HepG2 (cell line): ENCODE data around the gene IGFBP7. TPM values are rescaled to one million over a fixed set of nuclear protein-coding genes. Genes with fewer than 3 reads are reported as not detected.

Experiments used
- BCL6 ChIP-seq: IDR thresholded peaks from 2 replicates; pipeline ENCODE4 v1.6.1; 2016; ENCODE audit warnings: missing genetic modification reagents, missing compliant biosample characterization
- ELF3 ChIP-seq: IDR thresholded peaks from 2 replicates; pipeline ENCODE4 v1.6.1; 2016; ENCODE audit warnings: missing genetic modification reagents, missing compliant biosample characterization
- FOSL2 ChIP-seq: sonication (generic); formaldehyde crosslinking; IDR thresholded peaks from 2 replicates; pipeline ENCODE4 v1.4.0; 2020; ENCODE audit warnings: missing genetic modification reagents
- HMGXB4 ChIP-seq, 2 experiments: sonication (generic) in 1 of 2; formaldehyde crosslinking in 1 of 2; IDR thresholded peaks; 2 replicates each; pipeline versions ENCODE4 v1.4.0 to v1.6.1; 2018 to 2020; ENCODE audit warnings: missing genetic modification reagents in 2 of 2, borderline replicate concordance in 1 of 2, low read depth in 1 of 2, mild to moderate bottlenecking in 1 of 2, missing biosample characterization in 1 of 2
- KDM2A ChIP-seq: sonication (generic); formaldehyde crosslinking; IDR thresholded peaks from 2 replicates; pipeline ENCODE4 v1.4.0; 2020; ENCODE audit warnings: low read depth, missing genetic modification reagents, borderline replicate concordance
- MAFG ChIP-seq: sonication (generic); formaldehyde crosslinking; IDR thresholded peaks from 2 replicates; pipeline ENCODE4 v1.5.1; 2020; ENCODE audit warnings: mild to moderate bottlenecking, missing genetic modification reagents
- MBD4 ChIP-seq: IDR thresholded peaks from 2 replicates; pipeline ENCODE4 v1.6.1; 2012; ENCODE audit warnings: low read length, inconsistent platforms, borderline replicate concordance
- NCOR1 ChIP-seq: fragments of 200-600 bp; sonication (generic); IDR thresholded peaks from 2 replicates; pipeline ENCODE4 v1.7.0; 2017; ENCODE audit warnings: antibody characterized with exemption, low read length, borderline replicate concordance
- SIX1 ChIP-seq: sonication (generic); formaldehyde crosslinking; IDR thresholded peaks from 2 replicates; pipeline ENCODE4 v1.4.0; 2020; ENCODE audit warnings: missing genetic modification reagents, borderline replicate concordance
- SPEN ChIP-seq: sonication (generic); formaldehyde crosslinking; IDR thresholded peaks from 2 replicates; pipeline ENCODE4 v1.5.1; 2020; ENCODE audit warnings: low read depth, mild to moderate bottlenecking, missing genetic modification reagents
- STAT6 ChIP-seq: sonication (generic); formaldehyde crosslinking; IDR thresholded peaks from 2 replicates; pipeline ENCODE4 v1.4.0; 2020; ENCODE audit warnings: missing genetic modification reagents, mild to moderate bottlenecking, borderline replicate concordance
- TBX3 ChIP-seq: fragments of 450-650 bp; IDR thresholded peaks from 2 replicates; pipeline ENCODE4 v1.6.1; 2017; ENCODE audit warnings: antibody characterized with exemption, mild to moderate bottlenecking, inconsistent platforms, borderline replicate concordance
- ZFX ChIP-seq: sonication (generic); formaldehyde crosslinking; IDR thresholded peaks from 2 replicates; pipeline ENCODE4 v1.4.0; 2020; ENCODE audit warnings: mild to moderate bottlenecking, low read depth, missing genetic modification reagents, moderate library complexity
- ZNF12 ChIP-seq: sonication (generic); formaldehyde crosslinking; IDR thresholded peaks from 2 replicates; pipeline ENCODE4 v1.5.0; 2020; ENCODE audit warnings: missing genetic modification reagents
- ZNF180 ChIP-seq: sonication (generic); formaldehyde crosslinking; IDR thresholded peaks from 2 replicates; pipeline ENCODE4 v1.4.0; 2020; ENCODE audit warnings: low read depth, missing genetic modification reagents, borderline replicate concordance
- ZNF274 ChIP-seq: sonication (generic); formaldehyde crosslinking; IDR thresholded peaks from 2 replicates; pipeline ENCODE4 v1.5.1; 2020; ENCODE audit warnings: mild to moderate bottlenecking, missing genetic modification reagents
- ZNF350 ChIP-seq: sonication (generic); formaldehyde crosslinking; IDR thresholded peaks from 2 replicates; pipeline ENCODE4 v1.4.0; 2020; ENCODE audit warnings: mild to moderate bottlenecking, low read depth, missing genetic modification reagents, borderline replicate concordance
- ZNF598 ChIP-seq: sonication (generic); formaldehyde crosslinking; IDR thresholded peaks from 2 replicates; pipeline ENCODE4 v1.5.1; 2020; ENCODE audit warnings: mild to moderate bottlenecking, missing genetic modification reagents, borderline replicate concordance
- ZNF772 ChIP-seq: sonication (generic); formaldehyde crosslinking; IDR thresholded peaks from 2 replicates; pipeline ENCODE4 v1.5.0; 2020; ENCODE audit warnings: mild to moderate bottlenecking, missing genetic modification reagents
- ZNF784 ChIP-seq: sonication (generic); formaldehyde crosslinking; IDR thresholded peaks from 2 replicates; pipeline ENCODE4 v1.5.1; 2020; ENCODE audit warnings: missing genetic modification reagents, mild to moderate bottlenecking, borderline replicate concordance
- ZNF788 ChIP-seq: sonication (generic); formaldehyde crosslinking; IDR thresholded peaks from 2 replicates; pipeline ENCODE4 v1.5.0; 2020; ENCODE audit warnings: mild to moderate bottlenecking, missing genetic modification reagents, borderline replicate concordance
- ZNF883 ChIP-seq: sonication (generic); formaldehyde crosslinking; IDR thresholded peaks from 2 replicates; pipeline ENCODE4 v1.5.1; 2020; ENCODE audit warnings: mild to moderate bottlenecking, missing genetic modification reagents; ENCODE audit errors: not compliant biosample characterization
- polyA plus RNA-seq, 8 experiments: library from polyadenylated mRNA; depleted of rRNA in 3 of 8; stranded (reverse) in 7 of 8; unstranded in 1 of 8; fragments of >200 nt; fragmentation: Illumina TruSeq in 4 of 8; extraction: Trizol in 4 of 8; gene quantifications; 2 replicates each; pipeline versions ENCODE4 v1.2.1 to v1.2.3, GENCODE V29; 2011 to 2016; ENCODE audit warnings: low read depth in 4 of 8, missing spikeins in 1 of 8, mixed read lengths in 1 of 8; ENCODE audit not compliant: insufficient read depth in 1 of 8
- total RNA-seq, 5 experiments: library from RNA; depleted of rRNA; stranded (reverse); fragments of >200 nt; fragmentation: Illumina TruSeq; extraction: Trizol; gene quantifications; 2 replicates each; pipeline ENCODE4 v1.2.3, GENCODE V29; 2016; ENCODE audit warnings: low read depth in 1 of 5

The IGFBP7 gene
- total and polyA plus RNA-seq, 2 of the 13 experiments (the other 11 are each of a cell fraction or from before 2014, with no cell fraction given), result 1.1 to 1.3 TPM

- TF ChIP-seq ZNF598 (CRISPR knock-in tag) (0 out of 2 replicates have a peak, but pooled peaks have one; percentile 26), ZNF274 (CRISPR knock-in tag) (no peak), ZNF180 (CRISPR knock-in tag) (no peak), NCOR1 (no peak), STAT6 (CRISPR knock-in tag) (no peak), ZNF12 (CRISPR knock-in tag) (no peak), MAFG (CRISPR knock-in tag) (no peak), BCL6 (CRISPR knock-in tag) (no peak), SPEN (no peak), ZNF772 (CRISPR knock-in tag) (no peak), ZNF788 (CRISPR knock-in tag) (no peak), KDM2A (CRISPR knock-in tag) (no peak; the same call in 1 of the 2 replicates), ELF3 (CRISPR knock-in tag) (no peak), TBX3 (no peak), HMGXB4 (CRISPR knock-in tag; IDR thresholded peaks at IDR 0.05; ENCODE audit: borderline replicate concordance in 1 of 2, low read depth in 1 of 2) (peak; percentile 22 to 41; a peak in 1 of 4 replicates), ZNF883 (CRISPR knock-in tag) (no peak), MBD4 (no peak), SIX1 (CRISPR knock-in tag) (no peak), FOSL2 (CRISPR knock-in tag) (peak; percentile 23; the same call in 1 of the 2 replicates), ZNF350 (CRISPR knock-in tag) (no peak), ZNF784 (CRISPR knock-in tag) (0 out of 2 replicates have a peak, but pooled peaks have one; percentile 27), ZFX (no peak)
These were observed 72.1 kb downstream of the IGFBP7 start (continued) for GRCh38 chr4:57037982-57038604.
